MM.1S (cell line): ENCODE data around the gene TDRD7.

Experiments
- DNase-seq: peaks from one replicate; pipeline ENCODE4 v3.0.0-alpha.2; 2015
- H2AFZ ChIP-seq: fragments of 300-600 bp; sonication (generic); 2 replicates; pipeline ENCODE4 v1.6.0; 2016; ENCODE audit warnings: antibody characterized with exemption, low read length
- H3F3A ChIP-seq: fragments of 300-600 bp; sonication (generic); 2 replicates; pipeline ENCODE4 v1.6.1; 2016; ENCODE audit warnings: mild to moderate bottlenecking, antibody characterized with exemption, low read length, moderate library complexity, mixed read lengths; ENCODE audit not compliant: insufficient read depth
- H3K27ac ChIP-seq: fragments of 300-600 bp; sonication (generic); 2 replicates; pipeline ENCODE4 v1.5.1; 2016; ENCODE audit warnings: mild to moderate bottlenecking, low read length
- H3K27me3 ChIP-seq: fragments of 300-600 bp; sonication (generic); replicated peaks from 2 replicates; pipeline ENCODE4 v1.6.0; 2016; ENCODE audit warnings: low read length; ENCODE audit not compliant: insufficient read depth
- H3K36me3 ChIP-seq: fragments of 300-600 bp; sonication (generic); replicated peaks from 2 replicates; pipeline ENCODE4 v1.6.1; 2016; ENCODE audit warnings: mild to moderate bottlenecking, low read length, mixed read lengths; ENCODE audit not compliant: insufficient read depth
- H3K4me1 ChIP-seq: fragments of 300-600 bp; sonication (generic); 2 replicates; pipeline ENCODE4 v1.6.1; 2016; ENCODE audit warnings: low read length, mixed read lengths
- H3K4me2 ChIP-seq: fragments of 300-600 bp; sonication (generic); 2 replicates; pipeline ENCODE4 v1.6.0; 2016; ENCODE audit warnings: low read depth, low read length
- H3K4me3 ChIP-seq: fragments of 300-600 bp; sonication (generic); 2 replicates; pipeline ENCODE4 v1.5.1; 2016; ENCODE audit warnings: low read length, mixed read lengths
- H3K79me2 ChIP-seq: fragments of 300-600 bp; sonication (generic); 2 replicates; pipeline ENCODE4 v1.6.1; 2016; ENCODE audit warnings: mixed run types, low read length, mixed read lengths
- H3K9ac ChIP-seq: fragments of 300-600 bp; sonication (generic); 2 replicates; pipeline ENCODE4 v1.6.1; 2016; ENCODE audit warnings: low read length, mixed read lengths
- H3K9me2 ChIP-seq: fragments of 300-600 bp; sonication (generic); replicated peaks from 2 replicates; pipeline ENCODE4 v1.6.1; 2016; ENCODE audit warnings: mild to moderate bottlenecking, low read length, mixed read lengths; ENCODE audit not compliant: insufficient read depth
- H3K9me3 ChIP-seq: fragments of 300-600 bp; sonication (generic); replicated peaks from 2 replicates; pipeline ENCODE4 v1.6.1; 2016; ENCODE audit warnings: mild to moderate bottlenecking, low read length, mixed read lengths; ENCODE audit not compliant: insufficient read depth
- H4K20me1 ChIP-seq: fragments of 300-600 bp; sonication (generic); 2 replicates; pipeline ENCODE4 v1.6.1; 2016; ENCODE audit warnings: mild to moderate bottlenecking, low read length, moderate library complexity, mixed read lengths; ENCODE audit not compliant: insufficient read depth
- EZH2 ChIP-seq: fragments of 300-600 bp; sonication (generic); optimal IDR thresholded peaks from 2 replicates; pipeline ENCODE3; 2017; ENCODE audit warnings: low read depth, mild to moderate bottlenecking, antibody characterized with exemption, low read length, mixed read lengths
- EZH2phosphoT487 ChIP-seq: fragments of 300-600 bp; sonication (generic); IDR thresholded peaks from 2 replicates; pipeline ENCODE4 v1.6.1; 2018; ENCODE audit warnings: antibody characterized with exemption, low read length
- TF ChIP-seq, protein P1 (sequence below): fragments of 300-600 bp; sonication (generic); IDR thresholded peaks from 2 replicates; pipeline ENCODE4 v1.5.1; 2016; ENCODE audit warnings: antibody characterized with exemption, low read length, mixed read lengths

TDRD7 gene

DNA sequence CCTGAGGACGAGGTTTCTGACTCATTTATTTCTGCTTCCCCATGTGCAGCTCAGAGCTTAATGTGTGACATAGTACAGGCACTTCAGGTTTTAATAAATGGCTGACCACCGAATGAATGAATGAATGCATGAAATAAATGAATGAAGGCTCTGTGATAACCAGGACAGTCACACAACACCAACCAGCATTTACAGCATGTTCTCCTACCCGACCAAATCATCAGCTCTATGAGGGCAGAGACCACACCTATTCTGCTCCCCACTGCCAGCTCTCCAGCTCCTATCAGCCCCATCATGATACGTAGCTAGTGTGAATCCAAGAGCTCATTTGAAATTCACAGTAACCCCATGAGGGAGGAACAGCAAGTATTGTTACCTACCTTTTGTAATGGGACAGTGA, 94.4 kb downstream of the TDRD7 start:
- no peak overlapping the region for H3K9ac ChIP-seq
- no peak overlapping the region for H2AFZ ChIP-seq
- no peaks in the 10 kb centered on the region for H3K9me2 ChIP-seq
- DNase-seq = no peak
- H3K79me2 ChIP-seq = no peaks in the 10 kb centered on the region; the same call in 1 of the 2 replicates
- no peaks in the 10 kb centered on the region for H3K9me3 ChIP-seq
- H3K4me3 ChIP-seq = no peak overlapping the region
- no peak overlapping the region for H3K4me2 ChIP-seq
- H3K27me3 ChIP-seq = no peaks in the 10 kb centered on the region
- H3K4me1 ChIP-seq = peaks cover 9% of the 10 kb centered on the region
- TF ChIP-seq, protein P1, sequence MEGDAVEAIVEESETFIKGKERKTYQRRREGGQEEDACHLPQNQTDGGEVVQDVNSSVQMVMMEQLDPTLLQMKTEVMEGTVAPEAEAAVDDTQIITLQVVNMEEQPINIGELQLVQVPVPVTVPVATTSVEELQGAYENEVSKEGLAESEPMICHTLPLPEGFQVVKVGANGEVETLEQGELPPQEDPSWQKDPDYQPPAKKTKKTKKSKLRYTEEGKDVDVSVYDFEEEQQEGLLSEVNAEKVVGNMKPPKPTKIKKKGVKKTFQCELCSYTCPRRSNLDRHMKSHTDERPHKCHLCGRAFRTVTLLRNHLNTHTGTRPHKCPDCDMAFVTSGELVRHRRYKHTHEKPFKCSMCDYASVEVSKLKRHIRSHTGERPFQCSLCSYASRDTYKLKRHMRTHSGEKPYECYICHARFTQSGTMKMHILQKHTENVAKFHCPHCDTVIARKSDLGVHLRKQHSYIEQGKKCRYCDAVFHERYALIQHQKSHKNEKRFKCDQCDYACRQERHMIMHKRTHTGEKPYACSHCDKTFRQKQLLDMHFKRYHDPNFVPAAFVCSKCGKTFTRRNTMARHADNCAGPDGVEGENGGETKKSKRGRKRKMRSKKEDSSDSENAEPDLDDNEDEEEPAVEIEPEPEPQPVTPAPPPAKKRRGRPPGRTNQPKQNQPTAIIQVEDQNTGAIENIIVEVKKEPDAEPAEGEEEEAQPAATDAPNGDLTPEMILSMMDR = no peak
- TF ChIP-seq EZH2phosphoT487 (no peak), EZH2 (no peak)
- H3F3A ChIP-seq = peaks cover under 1% of the 10 kb centered on the region; the same call in 1 of the 2 replicates
- no peaks in the 10 kb centered on the region for H3K36me3 ChIP-seq
- H4K20me1 ChIP-seq = no peaks in the 10 kb centered on the region
- no peak overlapping the region for H3K27ac ChIP-seq

DNA sequence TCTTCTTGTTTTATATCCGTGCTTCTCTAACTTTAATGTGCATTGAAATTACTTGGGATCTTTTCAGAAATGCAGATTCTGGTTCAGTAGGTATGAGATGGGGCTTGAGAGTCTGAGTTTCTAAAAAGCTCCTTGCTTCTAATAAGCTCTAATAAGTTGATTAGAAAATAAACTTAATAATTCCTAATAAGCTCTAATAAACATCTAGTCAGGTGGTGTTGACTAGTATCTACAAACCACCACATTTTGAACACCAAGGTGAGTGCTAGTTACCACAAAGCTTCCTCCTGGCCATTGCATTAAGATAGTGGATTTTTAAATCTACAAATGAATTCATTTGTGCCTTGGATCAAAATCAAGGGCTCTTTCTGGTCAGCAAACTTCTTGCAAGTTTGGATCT, 94.9 kb downstream of the TDRD7 start:
- no peaks in the 10 kb centered on the region for H3K9me3 ChIP-seq
- H2AFZ ChIP-seq = no peak overlapping the region
- H4K20me1 ChIP-seq = no peaks in the 10 kb centered on the region
- no peaks in the 10 kb centered on the region for H3K9me2 ChIP-seq
- H3K79me2 ChIP-seq = no peaks in the 10 kb centered on the region; the same call in 1 of the 2 replicates
- no peak overlapping the region for H3K4me3 ChIP-seq
- no peak overlapping the region for H3K4me2 ChIP-seq
- no peaks in the 10 kb centered on the region for H3K27me3 ChIP-seq
- no peak overlapping the region for H3K9ac ChIP-seq
- no peak for TF ChIP-seq EZH2
- TF ChIP-seq EZH2phosphoT487 = no peak
- TF ChIP-seq, protein P1 = no peak
- no peak for DNase-seq
- no peak overlapping the region for H3K27ac ChIP-seq
- H3K4me1 ChIP-seq = peaks cover 13% of the 10 kb centered on the region
- H3F3A ChIP-seq = no peaks in the 10 kb centered on the region
- no peaks in the 10 kb centered on the region for H3K36me3 ChIP-seq

DNA sequence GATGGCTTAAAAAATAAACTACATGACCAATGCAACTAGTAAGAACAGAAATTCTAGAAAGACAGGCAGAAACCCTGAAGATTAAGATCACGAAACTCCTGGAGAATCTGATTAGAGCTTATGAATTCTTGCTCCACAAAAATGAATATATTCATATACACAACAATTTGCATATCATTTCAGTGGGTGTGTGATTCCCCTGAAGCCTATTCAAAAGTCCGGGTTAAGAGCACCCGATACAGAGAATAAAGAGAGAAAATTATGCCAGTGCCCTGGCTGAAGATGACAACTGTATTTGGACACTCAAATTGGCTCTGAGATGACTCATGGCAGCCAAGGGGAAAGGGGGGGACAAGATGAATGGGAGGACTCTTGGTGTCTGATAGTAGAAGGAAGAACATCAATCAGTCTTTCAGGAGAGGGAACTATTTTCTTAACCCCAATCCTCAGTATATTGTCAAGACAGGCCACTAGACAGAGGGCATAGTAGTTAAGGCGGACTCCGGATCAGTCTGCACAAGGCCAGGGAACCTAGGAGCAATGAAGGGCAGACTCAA, 95.6 kb downstream of the TDRD7 start:
- no peaks in the 10 kb centered on the region; the same call in 1 of the 2 replicates for H3K79me2 ChIP-seq
- H3K4me2 ChIP-seq = no peak overlapping the region
- H3K36me3 ChIP-seq = no peaks in the 10 kb centered on the region
- no peak for TF ChIP-seq EZH2phosphoT487
- no peak for TF ChIP-seq EZH2
- TF ChIP-seq, protein P1 = no peak
- H3K9me2 ChIP-seq = no peaks in the 10 kb centered on the region
- H3K27me3 ChIP-seq = no peaks in the 10 kb centered on the region
- H3K27ac ChIP-seq = no peak overlapping the region
- no peak overlapping the region for H2AFZ ChIP-seq
- H3K4me3 ChIP-seq = no peak overlapping the region
- H3K9me3 ChIP-seq = no peaks in the 10 kb centered on the region
- no peaks in the 10 kb centered on the region for H4K20me1 ChIP-seq
- peaks cover 13% of the 10 kb centered on the region for H3K4me1 ChIP-seq
- H3F3A ChIP-seq = no peaks in the 10 kb centered on the region
- no peak for DNase-seq
- no peak overlapping the region for H3K9ac ChIP-seq
